ENCODE data around the gene CUBN.

DNA sequence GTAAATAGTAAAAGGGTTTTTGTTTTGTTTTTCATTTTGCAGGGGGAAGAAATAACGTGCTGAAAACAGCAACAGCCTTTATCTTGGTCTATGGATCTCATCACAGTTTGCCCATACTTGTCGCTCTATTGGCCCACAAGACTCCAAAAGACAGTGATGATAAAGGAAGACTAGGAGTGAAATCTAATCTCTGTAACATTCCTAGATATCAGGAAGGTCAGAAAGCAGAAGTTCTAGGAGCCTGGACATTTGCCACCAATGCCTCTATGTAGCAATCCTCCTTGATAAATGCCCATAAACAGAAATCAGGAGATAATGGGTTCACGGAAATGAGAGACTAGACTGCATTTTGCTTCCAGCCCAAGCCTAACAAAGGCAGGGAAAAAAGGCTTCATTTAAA lies 8.9 kb downstream of the CUBN start:
- no peak for TF ChIP-seq MTA2 (IDR thresholded peaks at IDR 0.05; ENCODE audit: low read depth)
- TF ChIP-seq POLR2A (conservative IDR thresholded peaks at IDR 0.05), result no peak
- no peak for TF ChIP-seq ESRRA (IDR thresholded peaks at IDR 0.05; ENCODE audit: borderline replicate concordance, low read depth)
- peak; percentile 39; the same call in 1 of the 2 replicates for TF ChIP-seq CEBPB (tag; IDR thresholded peaks at IDR 0.05)
- no peak for TF ChIP-seq BHLHE40 (IDR thresholded peaks at IDR 0.05; ENCODE audit: low read length)
- no peak for TF ChIP-seq SFPQ (IDR thresholded peaks at IDR 0.05; ENCODE audit: low read depth, low read length)

All from K562 (cell line).